HG03354 (cell line): ENCODE results near the gene RPAP3.

Experiments used
- ATAC-seq: cut with Tn5 transposase; IDR thresholded peaks from one replicate; pipeline ENCODE4 v1.9.1; 2021; ENCODE audit warnings: mild to moderate bottlenecking; ENCODE audit not compliant: unreplicated experiment, poor library complexity, severe bottlenecking

The RPAP3 gene

DNA sequence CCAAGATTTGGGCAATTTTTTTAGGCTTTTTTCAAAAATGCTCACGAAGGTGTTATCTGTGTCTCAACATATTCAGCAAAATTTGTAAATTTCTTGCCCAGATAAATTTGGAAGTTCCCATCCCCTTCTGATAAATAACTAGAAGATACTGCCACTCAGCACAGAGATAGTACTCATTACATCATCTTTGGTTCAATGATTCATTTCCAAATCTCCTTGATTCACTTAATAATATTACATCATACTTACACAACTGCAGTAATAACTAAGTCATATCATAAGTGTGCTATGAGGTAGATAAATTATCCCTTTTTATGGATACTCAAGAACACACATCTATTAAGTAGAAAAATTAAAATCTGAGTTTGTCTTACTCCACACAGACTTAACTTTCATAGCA lies 89.4 kb downstream of the RPAP3 start:
- ATAC-seq = no peak

DNA sequence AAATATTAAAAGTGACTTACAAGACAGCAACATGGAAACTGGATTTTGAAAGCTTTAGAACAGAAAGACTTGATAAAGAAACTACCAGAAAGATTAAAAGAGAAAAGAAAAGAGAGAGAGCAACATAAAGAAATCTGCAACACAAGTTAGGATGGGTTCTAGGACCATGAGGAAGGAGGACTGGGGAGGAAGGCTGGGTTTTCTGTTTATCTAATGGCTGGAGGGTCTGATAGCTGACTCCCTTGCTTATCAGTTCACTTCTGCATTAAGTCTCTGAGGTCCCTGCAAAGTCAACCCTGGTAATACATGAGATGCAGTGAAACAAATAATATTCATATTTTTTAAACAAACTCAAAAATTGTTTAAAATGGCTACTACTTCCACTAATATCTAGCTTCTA lies 90.1 kb downstream of the RPAP3 start:
- ATAC-seq = no peak

DNA sequence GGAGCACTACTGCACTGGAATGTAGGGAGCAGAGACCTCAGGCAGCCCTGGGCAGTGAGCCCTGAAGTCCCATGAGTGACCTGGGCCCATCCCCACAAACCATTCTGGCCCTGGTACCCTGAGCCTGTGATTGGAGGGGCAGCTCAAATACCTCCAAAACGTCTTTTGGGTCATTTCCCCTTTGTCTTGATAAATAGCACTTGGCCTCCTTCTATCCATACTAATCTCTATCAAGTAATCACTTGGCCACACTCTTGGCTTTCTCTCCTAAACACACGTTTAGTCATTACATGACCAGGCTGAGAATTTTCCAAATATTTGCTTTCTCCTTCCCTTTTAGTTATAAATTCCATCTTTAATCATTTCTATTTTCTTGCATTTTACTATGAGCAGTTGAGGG lies 91.3 kb downstream of the RPAP3 start:
- no peak for ATAC-seq

DNA sequence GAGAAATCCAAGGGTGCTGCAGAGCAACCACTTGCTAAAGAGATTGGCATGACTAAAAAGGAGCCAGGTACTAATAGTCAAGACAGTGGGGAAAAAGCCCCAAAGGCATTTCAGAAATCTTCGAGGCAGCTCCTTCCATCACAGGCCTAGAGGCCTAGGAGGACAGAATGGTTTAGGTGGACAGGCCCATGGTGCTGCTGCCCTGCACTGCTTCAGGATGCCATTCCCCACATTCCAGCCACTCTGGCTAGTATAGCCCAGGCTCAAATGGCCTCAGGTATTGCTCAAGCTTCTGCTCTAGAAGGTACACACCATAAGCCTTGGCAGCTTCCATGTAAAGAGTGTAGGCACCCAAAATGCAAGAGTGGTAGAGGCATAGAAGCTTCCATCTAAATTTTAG lies 92.9 kb downstream of the RPAP3 start:
- no peak for ATAC-seq

DNA sequence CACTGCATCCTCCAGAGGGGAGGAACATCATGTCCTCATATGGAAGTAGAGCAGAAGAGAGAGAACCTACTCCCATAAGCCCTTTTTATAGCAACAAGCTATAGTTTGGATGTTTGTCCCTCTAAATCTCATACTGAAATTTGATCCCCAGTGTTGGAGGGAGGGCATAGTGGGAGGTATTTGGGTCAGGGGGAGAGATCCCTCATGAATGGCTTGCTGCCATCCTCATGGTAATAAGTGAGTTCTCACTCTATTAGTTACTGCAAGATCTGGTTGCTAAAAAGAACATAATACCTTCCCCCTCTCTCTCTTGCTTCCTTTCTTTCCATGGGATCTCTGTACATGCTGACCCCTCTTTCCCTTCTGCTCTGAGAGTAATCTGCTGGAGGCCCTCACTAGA lies 93.9 kb downstream of the RPAP3 start:
- ATAC-seq = no peak
